Myocyte (in vitro differentiated cells): ENCODE data around the gene SOHLH1. TPM values are rescaled to one million over a fixed set of nuclear protein-coding genes. Genes with fewer than 3 reads are reported as not detected.
A peak's percentile ranks its signal among the peaks of the same experiment; 100 is the strongest.

Experiments used
- DNase-seq: peaks from one replicate; pipeline ENCODE4 v3.0.0-alpha.2; 2012; ENCODE audit warnings: low read depth
- polyA plus RNA-seq: library from polyadenylated mRNA; unstranded; fragments of >200 nt; gene quantifications from one replicate; pipeline ENCODE4 v1.2.1, GENCODE V29; 2012; ENCODE audit warnings: missing spikeins
- total RNA-seq: library from RNA; depleted of rRNA; stranded (reverse); fragments of >200 nt; gene quantifications from 2 replicates; pipeline ENCODE4 v1.2.3, GENCODE V29; 2014

SOHLH1 gene
- total RNA-seq: not detected in 2 replicates
- not detected for polyA plus RNA-seq

GRCh38 chr9:135699440-135699839, at the start of gene SOHLH1:
Gene SOHLH1 (minus strand): TSS chr9:135699481. CDS start chr9:135699467, 14 bp downstream.
- no peak for DNase-seq

DNA sequence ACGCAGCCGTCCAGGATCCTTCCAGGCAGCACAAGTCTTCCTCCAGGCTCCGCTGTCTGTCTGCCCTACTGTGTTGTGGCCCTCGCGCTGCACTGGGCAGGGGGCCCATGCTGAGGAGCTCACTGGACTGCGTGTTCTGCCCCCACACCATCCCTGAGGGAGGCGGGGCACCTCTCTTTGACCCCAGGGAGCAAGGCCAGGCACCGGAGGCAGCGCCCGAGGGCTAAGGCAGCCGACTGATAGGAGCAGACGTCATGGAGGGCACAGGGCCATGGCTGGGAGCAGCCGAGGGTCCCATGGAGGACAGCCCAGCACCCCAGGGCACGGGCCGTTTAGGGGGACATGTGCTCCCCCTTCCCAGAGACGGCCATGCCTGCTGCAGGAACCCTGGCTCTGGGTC, 49.4 kb upstream of the SOHLH1 start:
- no peak for DNase-seq

DNA sequence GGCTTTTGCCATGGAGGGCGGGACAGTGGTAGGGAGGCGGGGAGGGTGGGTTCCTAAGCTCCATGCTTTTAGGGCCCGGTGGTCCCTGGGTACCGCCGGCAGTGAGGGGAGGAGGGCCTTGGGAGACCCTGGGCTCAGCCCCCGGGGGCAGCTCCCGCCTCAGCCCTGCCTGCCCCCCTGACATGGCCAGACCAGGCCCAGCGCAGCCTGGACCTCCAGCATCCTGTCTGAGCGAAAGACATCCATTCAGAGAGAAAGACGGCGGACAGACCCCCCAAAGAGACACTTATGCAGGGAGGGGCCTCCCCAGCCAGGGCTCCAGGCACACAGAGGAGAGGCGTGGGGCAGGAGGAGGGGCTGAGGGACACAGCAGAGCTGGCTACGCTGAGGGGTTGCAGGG, 48.0 kb upstream of the SOHLH1 start:
- DNase-seq: no peak

DNA sequence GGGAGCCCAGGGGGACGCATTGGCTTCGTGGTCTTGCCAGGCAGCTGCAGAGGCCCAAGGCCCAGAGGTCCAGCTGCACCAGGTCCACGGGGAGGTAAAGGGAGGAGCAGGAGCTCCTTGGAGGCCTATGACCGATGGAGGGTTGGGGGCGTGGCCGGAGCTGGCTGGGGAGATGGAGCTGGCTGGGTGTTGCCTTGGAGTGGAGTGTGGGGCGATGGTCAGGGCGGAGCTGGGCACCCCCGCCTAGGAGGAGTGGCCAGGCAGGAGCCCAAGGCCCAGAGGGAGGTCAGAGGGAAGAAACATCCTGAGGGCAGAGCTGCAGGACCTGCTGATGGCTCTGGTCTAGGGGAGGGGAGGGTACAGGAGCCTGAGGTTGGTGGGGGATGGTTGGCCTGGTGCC, 47.3 kb upstream of the SOHLH1 start:
- no peak for DNase-seq

DNA sequence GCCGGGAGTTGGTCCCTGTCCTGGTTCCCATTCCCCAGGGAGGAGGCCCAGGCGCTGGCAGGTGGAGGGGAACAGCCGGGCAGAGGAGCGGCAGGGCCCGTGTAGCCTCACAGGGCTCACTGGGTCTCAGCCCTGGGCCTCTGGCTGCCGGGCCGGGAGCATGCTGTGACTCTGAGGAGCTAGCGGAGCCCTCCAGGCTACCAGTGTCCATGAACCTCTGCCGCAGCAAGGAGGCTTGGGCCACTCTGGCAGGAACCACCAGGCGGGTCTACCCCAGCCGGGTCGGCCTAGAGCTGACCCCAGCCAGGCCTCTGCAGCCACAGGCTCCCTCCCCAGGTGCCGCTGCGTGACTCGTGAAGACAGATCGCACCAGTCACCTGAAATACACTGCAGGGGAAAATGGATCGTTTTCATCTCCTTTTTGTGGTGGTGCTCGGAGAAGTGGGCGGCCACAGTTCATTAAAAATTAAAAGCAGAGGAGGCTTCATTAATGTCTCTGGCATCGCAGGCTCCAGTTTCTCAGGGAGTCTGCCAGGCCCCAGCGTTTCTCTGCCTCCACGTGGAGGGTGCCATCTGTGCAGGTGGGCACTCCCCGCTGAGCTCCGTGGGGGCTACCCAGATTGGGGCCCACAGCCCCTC, 46.5 kb upstream of the SOHLH1 start:
- DNase-seq: no peak

- no peak for DNase-seq
Measured at GRCh38 chr9:135745189-135745588, 45.9 kb upstream of the SOHLH1 start.

DNA sequence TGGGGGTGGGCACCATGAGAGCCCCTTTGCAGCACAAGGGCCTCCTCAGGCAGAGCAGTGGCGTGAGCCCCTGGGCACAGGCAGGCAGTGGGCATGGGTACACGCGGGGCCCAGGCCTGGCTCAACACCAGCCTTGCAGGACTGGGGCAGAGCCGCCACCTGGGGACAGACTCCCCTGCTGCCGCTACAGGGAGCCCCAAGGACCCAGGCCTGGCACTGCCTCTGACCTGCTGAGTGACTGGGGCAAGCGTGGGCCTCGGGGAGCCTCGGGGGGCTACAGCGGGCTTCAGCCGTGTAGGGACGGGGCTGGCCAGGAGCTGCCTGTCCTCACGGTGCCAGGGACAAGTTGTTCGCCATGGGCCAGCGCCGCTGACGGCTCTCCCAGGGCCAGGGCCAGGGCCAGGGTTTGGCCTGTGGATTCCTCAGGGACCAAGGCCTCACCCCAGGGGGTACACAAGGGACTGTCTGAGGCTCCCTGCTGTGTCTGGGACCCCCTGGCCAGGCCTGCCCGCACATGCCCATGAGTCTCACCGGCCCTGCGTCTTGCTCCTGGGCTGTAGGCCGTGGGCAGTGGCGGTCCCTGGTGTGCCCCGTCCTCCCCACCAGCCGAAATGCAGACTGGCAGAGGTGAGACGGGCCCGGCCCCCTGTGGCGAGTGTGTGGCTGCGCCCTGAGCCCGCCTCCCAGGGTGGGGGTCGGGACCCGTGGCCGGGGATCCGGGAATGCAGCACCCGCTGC, 45.2 kb upstream of the SOHLH1 start:
- DNase-seq: no peak

DNA sequence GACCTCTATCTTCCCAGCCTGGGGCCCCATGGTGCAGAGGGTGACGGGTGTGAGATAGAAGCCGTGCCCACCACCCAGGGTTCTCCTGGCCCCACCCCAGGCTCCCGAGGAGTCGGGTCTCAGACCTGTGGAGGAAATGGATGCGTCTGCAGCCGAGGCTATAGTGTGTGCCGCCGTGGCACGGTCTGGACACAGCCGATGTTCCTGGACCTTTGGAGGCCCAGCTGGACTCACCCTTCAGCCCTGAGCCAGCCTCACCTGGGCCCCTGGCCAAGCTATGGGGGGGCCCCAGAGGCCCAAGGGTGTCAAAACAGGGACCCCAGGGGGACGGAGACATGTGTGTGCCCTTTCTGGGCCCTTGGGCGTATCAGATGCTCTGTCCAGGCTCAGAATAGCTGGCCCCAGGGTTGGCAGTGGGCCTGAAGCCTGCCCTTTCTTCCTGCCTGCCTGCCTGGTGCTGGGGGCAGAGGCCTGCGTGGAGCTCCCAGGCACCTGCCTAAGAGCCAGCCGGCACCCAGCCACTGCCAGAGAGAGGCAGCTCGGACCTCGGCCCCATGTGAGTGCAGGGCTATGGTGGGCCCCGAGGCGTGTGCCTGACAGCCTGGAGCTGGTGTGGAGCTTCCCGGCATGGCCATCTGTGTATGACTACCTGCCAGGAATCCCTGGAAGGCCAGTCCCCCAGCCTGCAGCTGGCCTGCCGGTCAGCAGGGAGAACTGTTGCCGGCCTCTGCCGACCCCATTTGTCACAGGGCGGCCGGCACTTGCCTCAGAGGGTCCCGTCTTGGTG, 44.5 kb upstream of the SOHLH1 start:
- DNase-seq: peak; percentile 28

- DNase-seq: no peak
Measured at GRCh38 chr9:135743021-135743420, 43.7 kb upstream of the SOHLH1 start.

DNA sequence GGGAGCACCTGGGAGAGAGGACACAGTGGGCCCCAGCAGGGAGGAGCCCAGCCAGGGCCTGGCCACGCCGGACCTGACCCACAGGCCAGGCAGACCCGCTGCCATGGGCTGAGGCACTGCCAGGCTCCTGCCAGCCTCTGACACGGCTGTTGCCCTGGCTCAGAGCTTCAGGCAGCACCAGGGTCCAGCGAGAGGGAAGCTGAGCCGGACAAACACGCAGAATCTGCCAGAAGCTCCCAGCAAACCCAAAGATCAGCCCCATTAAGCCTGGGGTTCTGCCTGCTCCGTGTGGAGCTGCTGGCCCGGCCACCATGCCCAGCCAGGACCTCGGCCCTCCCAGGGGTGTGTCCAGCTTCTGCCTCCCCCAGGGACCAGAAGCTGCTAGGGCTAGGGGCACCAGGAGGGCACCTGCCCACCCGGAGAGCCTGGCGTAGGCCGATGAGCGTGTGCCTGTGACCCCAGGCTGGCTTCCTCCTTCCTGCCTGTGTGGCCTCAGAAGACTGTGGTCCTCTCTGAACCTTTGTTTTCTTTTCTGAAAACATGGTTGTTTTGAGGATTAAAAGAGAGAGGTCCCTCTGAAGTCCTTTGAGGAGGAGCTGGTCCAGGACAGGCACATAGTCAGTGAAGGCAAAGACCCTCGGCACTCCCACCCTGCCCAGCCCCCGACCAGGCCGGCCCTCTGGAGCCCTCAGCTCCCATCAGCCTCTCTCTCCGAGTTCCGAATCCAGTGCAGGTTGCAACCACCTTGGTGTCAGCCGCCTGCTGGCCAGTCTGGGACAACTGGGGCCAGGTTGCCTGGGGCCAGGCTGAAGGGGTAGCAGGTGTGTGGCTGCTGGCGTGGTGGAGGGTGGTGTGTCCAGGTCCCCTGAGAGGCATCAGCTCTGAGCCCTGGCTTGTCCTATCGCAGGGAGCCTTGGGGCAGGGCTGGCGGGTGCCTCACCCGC, 42.3 kb upstream of the SOHLH1 start:
- no peak for DNase-seq

DNA sequence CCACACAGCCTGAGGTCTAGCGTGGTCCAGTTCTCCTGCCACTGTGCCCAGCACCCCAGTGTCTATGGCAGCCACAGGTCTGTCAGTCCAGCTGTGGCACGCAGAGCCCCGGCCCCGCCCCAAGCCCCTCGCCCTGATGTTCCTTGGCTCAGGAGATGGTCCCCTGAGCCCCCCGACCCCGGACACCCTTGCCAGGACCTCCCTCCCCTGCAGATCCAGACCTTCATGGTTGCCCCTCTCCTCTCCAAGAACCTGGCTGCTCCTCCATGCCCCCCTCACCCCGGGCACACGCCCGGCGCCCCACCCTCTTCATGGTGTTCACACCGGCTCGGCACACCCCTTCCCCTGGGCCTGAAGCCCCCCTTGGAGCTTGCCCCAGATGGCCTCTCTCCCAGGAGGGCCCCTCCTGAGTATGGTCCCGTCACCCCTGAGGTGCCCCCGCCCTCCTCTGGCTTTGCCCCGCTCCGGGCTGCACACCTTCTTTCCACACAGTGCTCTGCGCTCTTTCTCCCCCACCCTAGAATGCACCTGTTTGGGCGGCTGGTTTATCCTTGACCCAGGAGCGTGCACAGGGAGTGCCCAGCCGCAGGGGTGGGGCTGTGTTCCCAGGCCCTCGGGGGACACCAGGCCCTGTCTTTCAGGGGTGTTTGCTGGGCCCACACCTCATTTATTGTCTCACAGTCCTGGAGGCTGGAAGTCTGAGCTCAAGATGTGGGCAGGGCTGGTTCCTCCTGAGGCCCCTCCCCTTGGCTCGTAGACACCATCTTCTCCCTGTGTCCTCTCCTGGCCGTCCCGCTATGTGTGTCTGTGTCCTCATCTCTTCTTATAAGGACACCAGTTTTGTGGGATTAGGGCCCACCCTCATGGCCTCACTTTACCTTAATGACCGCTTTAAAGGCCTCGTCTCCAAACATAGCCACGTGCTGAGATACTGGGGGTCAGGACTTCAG, 40.3 kb upstream of the SOHLH1 start:
- DNase-seq: no peak

DNA sequence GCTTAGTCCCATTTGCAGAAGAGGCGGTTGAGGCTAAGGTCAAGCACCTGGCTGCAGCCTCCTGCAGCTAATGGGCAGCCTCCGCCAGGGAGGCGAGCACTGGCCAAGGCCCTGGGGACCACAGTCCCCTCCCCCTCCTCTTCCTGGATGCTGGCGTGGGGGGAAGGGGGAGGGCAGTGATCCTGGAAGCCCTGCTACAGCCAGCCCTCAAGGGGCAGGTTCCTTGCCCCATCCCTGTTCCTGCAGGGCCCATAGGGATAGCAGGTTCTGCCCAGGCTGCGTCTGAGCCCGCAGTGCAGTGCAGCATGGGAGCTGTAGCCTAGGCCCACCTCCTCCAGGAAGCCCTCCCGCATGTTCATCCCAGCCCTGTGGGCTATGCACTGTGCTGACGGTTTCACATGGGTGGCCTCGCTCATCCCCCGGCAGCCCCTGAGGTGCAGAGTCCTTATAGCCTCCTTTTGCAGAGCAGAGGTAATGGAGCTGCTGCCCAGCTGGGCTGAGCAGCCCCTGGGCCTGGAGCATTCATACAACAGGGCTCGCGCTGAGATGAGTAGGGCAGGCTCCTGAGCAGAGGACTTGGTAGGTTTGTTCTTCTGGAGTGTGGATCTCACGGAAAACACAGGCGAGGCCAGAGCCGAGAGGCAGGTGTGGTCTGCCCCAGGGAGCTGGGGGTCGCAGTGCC, 38.7 kb upstream of the SOHLH1 start:
- no peak for DNase-seq

- DNase-seq: no peak
Measured at GRCh38 chr9:135736979-135737839, 37.9 kb upstream of the SOHLH1 start.

- DNase-seq: no peak
Measured at GRCh38 chr9:135736272-135736978, 37.1 kb upstream of the SOHLH1 start.

GRCh38 chr9:135734616-135735144, 35.4 kb upstream of the SOHLH1 start:
- DNase-seq: no peak

DNA sequence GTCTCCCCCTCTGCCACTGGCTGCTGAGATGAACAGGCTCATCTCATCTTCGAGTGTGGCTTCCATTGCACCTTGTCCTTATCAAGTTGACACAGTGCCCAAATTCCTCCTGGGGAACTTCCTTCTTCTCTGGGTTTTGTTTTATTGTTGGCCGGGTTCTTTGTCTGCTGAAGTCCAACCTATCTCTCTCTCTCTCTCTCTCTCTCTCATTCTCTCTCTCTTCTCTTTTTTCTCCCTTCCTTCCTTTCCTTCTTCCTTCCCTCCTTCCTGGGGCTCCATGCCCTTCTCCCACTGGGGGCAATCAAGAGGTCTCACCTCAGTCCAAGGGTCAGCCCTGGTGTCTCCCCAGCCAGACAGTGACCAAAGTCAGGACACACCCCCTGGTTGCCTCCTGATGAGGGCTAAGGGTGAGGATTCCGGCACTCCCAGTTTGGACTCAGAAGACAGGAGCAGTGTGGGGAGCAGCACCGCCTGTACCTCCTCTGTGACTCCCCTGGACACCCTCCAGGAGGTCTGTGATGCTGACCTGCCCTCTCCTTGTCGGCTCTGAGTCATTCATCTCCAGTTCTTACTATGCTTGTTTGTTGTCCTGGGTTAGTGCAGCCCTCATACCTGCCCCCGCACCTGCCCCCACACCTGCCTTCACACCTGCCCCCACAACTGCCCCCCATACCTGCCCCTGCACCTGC, 33.4 kb upstream of the SOHLH1 start:
- DNase-seq: no peak

GRCh38 chr9:135731454-135731853, 32.2 kb upstream of the SOHLH1 start:
- no peak for DNase-seq
